ENCODE results near the gene DDO.

- TF ChIP-seq REST (IDR thresholded peaks at IDR 0.05; ENCODE audit: unreplicated experiment) (no peak), EZH2 (IDR thresholded peaks at IDR 0.05; ENCODE audit: low read depth, unreplicated experiment) (no peak)
- TF ChIP-seq, protein P1, sequence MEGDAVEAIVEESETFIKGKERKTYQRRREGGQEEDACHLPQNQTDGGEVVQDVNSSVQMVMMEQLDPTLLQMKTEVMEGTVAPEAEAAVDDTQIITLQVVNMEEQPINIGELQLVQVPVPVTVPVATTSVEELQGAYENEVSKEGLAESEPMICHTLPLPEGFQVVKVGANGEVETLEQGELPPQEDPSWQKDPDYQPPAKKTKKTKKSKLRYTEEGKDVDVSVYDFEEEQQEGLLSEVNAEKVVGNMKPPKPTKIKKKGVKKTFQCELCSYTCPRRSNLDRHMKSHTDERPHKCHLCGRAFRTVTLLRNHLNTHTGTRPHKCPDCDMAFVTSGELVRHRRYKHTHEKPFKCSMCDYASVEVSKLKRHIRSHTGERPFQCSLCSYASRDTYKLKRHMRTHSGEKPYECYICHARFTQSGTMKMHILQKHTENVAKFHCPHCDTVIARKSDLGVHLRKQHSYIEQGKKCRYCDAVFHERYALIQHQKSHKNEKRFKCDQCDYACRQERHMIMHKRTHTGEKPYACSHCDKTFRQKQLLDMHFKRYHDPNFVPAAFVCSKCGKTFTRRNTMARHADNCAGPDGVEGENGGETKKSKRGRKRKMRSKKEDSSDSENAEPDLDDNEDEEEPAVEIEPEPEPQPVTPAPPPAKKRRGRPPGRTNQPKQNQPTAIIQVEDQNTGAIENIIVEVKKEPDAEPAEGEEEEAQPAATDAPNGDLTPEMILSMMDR (conservative IDR thresholded peaks at IDR 0.05; ENCODE audit: low read depth in 2 of 2), result no peak
These were observed 51.6 kb downstream of the DDO start for GRCh38 chr6:110363748-110364147.
